ENCODE results near the gene OLFML2A.

OLFML2A gene

GRCh38 chr9:124799274-124800006 lies 22.5 kb downstream of the OLFML2A start:
- DNase-seq: no peak

- peak; percentile 80 to 81 for DNase-seq
Measured at GRCh38 chr9:124800306-124801259, 23.6 kb downstream of the OLFML2A start.

GRCh38 chr9:124801356-124801755 lies 24.4 kb downstream of the OLFML2A start:
- no peak for DNase-seq

- no peak for DNase-seq
Measured at GRCh38 chr9:124802426-124802825, 25.5 kb downstream of the OLFML2A start.

GRCh38 chr9:124803911-124804310 lies 27.0 kb downstream of the OLFML2A start:
- no peak for DNase-seq

GRCh38 chr9:124805186-124805585 lies 28.3 kb downstream of the OLFML2A start:
- no peak for DNase-seq

- DNase-seq: no peak
Measured at GRCh38 chr9:124808246-124808956, 31.5 kb downstream of the OLFML2A start.

- no peak for DNase-seq
Measured at GRCh38 chr9:124809211-124809610, 32.3 kb downstream of the OLFML2A start.

- DNase-seq: no peak
Measured at GRCh38 chr9:124809741-124810500, 33.0 kb downstream of the OLFML2A start.

- no peak for DNase-seq
Measured at GRCh38 chr9:124810663-124811355, 33.9 kb downstream of the OLFML2A start.

- DNase-seq: peak in 1 of 2 donors; percentile 18
Measured at GRCh38 chr9:124812441-124812876, 35.5 kb downstream of the OLFML2A start.

GRCh38 chr9:124813041-124813440 lies 36.1 kb downstream of the OLFML2A start:
- DNase-seq: no peak

GRCh38 chr9:124813501-124814163 lies 36.7 kb downstream of the OLFML2A start:
- no peak for DNase-seq

- no peak for DNase-seq
Measured at GRCh38 chr9:124814164-124814535, 37.2 kb downstream of the OLFML2A start.

GRCh38 chr9:124815601-124816000 lies 38.7 kb downstream of the OLFML2A start:
- no peak for DNase-seq

GRCh38 chr9:124818431-124819281 lies 41.7 kb downstream of the OLFML2A start:
- peak in 1 of 2 donors; percentile 53 for DNase-seq

- DNase-seq: no peak
Measured at GRCh38 chr9:124820698-124821623, 44.0 kb downstream of the OLFML2A start.

GRCh38 chr9:124828489-124829333 lies 51.8 kb downstream of the OLFML2A start:
- DNase-seq: no peak

All from inflammatory macrophage (primary cell).